Activated T-helper 17 cell treated with anti-CD3 and anti-CD28 coated beads, Interleukin-2, amount 50 U/mL, for 72 hours (primary cell): ENCODE measurements around the gene GYG2. TPM values are rescaled to one million over a fixed set of nuclear protein-coding genes. Genes with fewer than 3 reads are reported as not detected.
"Not testable (repeated sequence)": the region's sequence is repeated elsewhere in the genome, so short reads cannot be mapped to it uniquely, and the experiment has no call there.

Experiments used
- ATAC-seq: fragments of 150-1000 bp; cut with Tn5 transposase; replicated peaks from 2 replicates; pipeline ENCODE4 v1.10.0; 2021; ENCODE audit warnings: mild to moderate bottlenecking, moderate library complexity
- H3K27ac Mint-ChIP-seq: one replicate; pipeline ENCODE4 v1.8.0; 2022; ENCODE audit warnings: mixed read lengths
- H3K27me3 Mint-ChIP-seq: one replicate; pipeline ENCODE4 v1.8.0; 2022; ENCODE audit warnings: mixed read lengths
- H3K36me3 Mint-ChIP-seq: one replicate; pipeline ENCODE4 v1.8.0; 2022; ENCODE audit warnings: low read depth, mild to moderate bottlenecking, mixed read lengths
- H3K4me1 Mint-ChIP-seq: one replicate; pipeline ENCODE4 v1.8.0; 2022; ENCODE audit warnings: mixed read lengths
- H3K4me3 Mint-ChIP-seq: one replicate; pipeline ENCODE4 v1.8.0; 2022; ENCODE audit warnings: mild to moderate bottlenecking, mixed read lengths
- H3K9me3 Mint-ChIP-seq: one replicate; pipeline ENCODE4 v1.8.0; 2022; ENCODE audit warnings: mixed read lengths
- total RNA-seq, 2 donors: library from RNA; stranded (reverse); gene quantifications; one replicate each; pipeline ENCODE4 v1.2.3, GENCODE V29; 2022

The GYG2 gene
- total RNA-seq, 2 donors from 2014 or later = not detected

GRCh38 chrX:2801223-2801622 is 27.5 kb upstream of the GYG2 start:
- no peak overlapping the region for H3K4me3 Mint-ChIP-seq
- no peaks in the 10 kb centered on the region for H3K4me1 Mint-ChIP-seq
- no peaks in the 10 kb centered on the region for H3K9me3 Mint-ChIP-seq
- no peak overlapping the region for H3K27ac Mint-ChIP-seq
- peaks cover 3% of the 10 kb centered on the region for H3K27me3 Mint-ChIP-seq
- no peak for ATAC-seq
- no peaks in the 10 kb centered on the region for H3K36me3 Mint-ChIP-seq

- not testable (repeated sequence) for H3K27ac Mint-ChIP-seq, H3K36me3 Mint-ChIP-seq, ATAC-seq, H3K4me1 Mint-ChIP-seq, H3K27me3 Mint-ChIP-seq, H3K9me3 Mint-ChIP-seq, H3K4me3 Mint-ChIP-seq
Measured at GRCh38 chrX:2802376-2803090, 26.2 kb upstream of the GYG2 start.

GRCh38 chrX:2803486-2803885 is 25.2 kb upstream of the GYG2 start:
- not testable (repeated sequence) for H3K27ac Mint-ChIP-seq, ATAC-seq, H3K36me3 Mint-ChIP-seq, H3K27me3 Mint-ChIP-seq, H3K4me1 Mint-ChIP-seq, H3K9me3 Mint-ChIP-seq, H3K4me3 Mint-ChIP-seq

- H3K4me1 Mint-ChIP-seq, ATAC-seq, H3K9me3 Mint-ChIP-seq, H3K27me3 Mint-ChIP-seq, H3K4me3 Mint-ChIP-seq, H3K27ac Mint-ChIP-seq, H3K36me3 Mint-ChIP-seq: not testable (repeated sequence)
Measured at GRCh38 chrX:2804106-2804843, 24.5 kb upstream of the GYG2 start.

GRCh38 chrX:2804858-2805257 is 23.9 kb upstream of the GYG2 start:
- not testable (repeated sequence) for ATAC-seq, H3K9me3 Mint-ChIP-seq, H3K36me3 Mint-ChIP-seq, H3K27ac Mint-ChIP-seq, H3K4me3 Mint-ChIP-seq, H3K27me3 Mint-ChIP-seq, H3K4me1 Mint-ChIP-seq

- H3K9me3 Mint-ChIP-seq = no peaks in the 10 kb centered on the region
- H3K4me3 Mint-ChIP-seq = no peak overlapping the region
- peaks cover 5% of the 10 kb centered on the region for H3K27me3 Mint-ChIP-seq
- ATAC-seq = no peak
- no peaks in the 10 kb centered on the region for H3K4me1 Mint-ChIP-seq
- no peak overlapping the region for H3K27ac Mint-ChIP-seq
- no peaks in the 10 kb centered on the region for H3K36me3 Mint-ChIP-seq
Measured at GRCh38 chrX:2811271-2811670, 17.5 kb upstream of the GYG2 start.

GRCh38 chrX:2812161-2812907 is 16.4 kb upstream of the GYG2 start:
- H3K4me3 Mint-ChIP-seq = peak overlapping the region; percentile 30
- not testable (repeated sequence) for H3K27ac Mint-ChIP-seq, H3K36me3 Mint-ChIP-seq, H3K9me3 Mint-ChIP-seq, H3K27me3 Mint-ChIP-seq, H3K4me1 Mint-ChIP-seq
- peak; percentile 70 for ATAC-seq

- no peaks in the 10 kb centered on the region for H3K4me1 Mint-ChIP-seq
- H3K9me3 Mint-ChIP-seq = no peaks in the 10 kb centered on the region
- H3K27ac Mint-ChIP-seq = no peak overlapping the region
- H3K27me3 Mint-ChIP-seq = peaks cover 5% of the 10 kb centered on the region
- no peaks in the 10 kb centered on the region for H3K36me3 Mint-ChIP-seq
- H3K4me3 Mint-ChIP-seq = no peak overlapping the region
- no peak for ATAC-seq
Measured at GRCh38 chrX:2817036-2817435, 11.7 kb upstream of the GYG2 start.

- ATAC-seq = no peak
- Mint-ChIP-seq H3K27ac (no peak overlapping the region), H3K27me3 (peaks cover 2% of the 10 kb centered on the region), H3K4me3 (no peak overlapping the region), H3K4me1 (no peaks in the 10 kb centered on the region), H3K36me3 (no peaks in the 10 kb centered on the region), H3K9me3 (no peaks in the 10 kb centered on the region)
Measured at GRCh38 chrX:2819345-2820135, 9.2 kb upstream of the GYG2 start.

GRCh38 chrX:2820136-2820771 is 8.5 kb upstream of the GYG2 start:
- Mint-ChIP-seq H3K4me1 (no peaks in the 10 kb centered on the region), H3K4me3 (no peak overlapping the region), H3K36me3 (no peaks in the 10 kb centered on the region), H3K9me3 (no peaks in the 10 kb centered on the region), H3K27me3 (no peaks in the 10 kb centered on the region), H3K27ac (no peak overlapping the region)
- ATAC-seq = no peak

- Mint-ChIP-seq H3K4me3 (no peak overlapping the region), H3K9me3 (no peaks in the 10 kb centered on the region), H3K27me3 (no peaks in the 10 kb centered on the region), H3K27ac (no peak overlapping the region), H3K4me1 (no peaks in the 10 kb centered on the region), H3K36me3 (no peaks in the 10 kb centered on the region)
- ATAC-seq = no peak
Measured at GRCh38 chrX:2823795-2824386, 4.8 kb upstream of the GYG2 start.

GRCh38 chrX:2824886-2825285 is 3.8 kb upstream of the GYG2 start:
- H3K27me3 Mint-ChIP-seq = no peaks in the 10 kb centered on the region
- H3K4me1 Mint-ChIP-seq = no peaks in the 10 kb centered on the region
- no peaks in the 10 kb centered on the region for H3K36me3 Mint-ChIP-seq
- no peak overlapping the region for H3K27ac Mint-ChIP-seq
- no peaks in the 10 kb centered on the region for H3K9me3 Mint-ChIP-seq
- no peak for ATAC-seq
- H3K4me3 Mint-ChIP-seq = no peak overlapping the region

- Mint-ChIP-seq H3K4me1 (no peaks in the 10 kb centered on the region), H3K27me3 (peaks cover 9% of the 10 kb centered on the region)
- no peak for ATAC-seq
Measured at GRCh38 chrX:2828959-2829411, 255 bp downstream of the GYG2 start.

More at GRCh38 chrX:2828959-2829411, 255 bp downstream of the GYG2 start:
- Mint-ChIP-seq H3K36me3 (no peaks in the 10 kb centered on the region), H3K27ac (no peak overlapping the region), H3K9me3 (no peaks in the 10 kb centered on the region), H3K4me3 (no peak overlapping the region)
